ENCODE results near the gene KIF17.
"Not testable (repeated sequence)": the region's sequence is repeated elsewhere in the genome, so short reads cannot be mapped to it uniquely, and the experiment has no call there.

KIF17 gene

DNA sequence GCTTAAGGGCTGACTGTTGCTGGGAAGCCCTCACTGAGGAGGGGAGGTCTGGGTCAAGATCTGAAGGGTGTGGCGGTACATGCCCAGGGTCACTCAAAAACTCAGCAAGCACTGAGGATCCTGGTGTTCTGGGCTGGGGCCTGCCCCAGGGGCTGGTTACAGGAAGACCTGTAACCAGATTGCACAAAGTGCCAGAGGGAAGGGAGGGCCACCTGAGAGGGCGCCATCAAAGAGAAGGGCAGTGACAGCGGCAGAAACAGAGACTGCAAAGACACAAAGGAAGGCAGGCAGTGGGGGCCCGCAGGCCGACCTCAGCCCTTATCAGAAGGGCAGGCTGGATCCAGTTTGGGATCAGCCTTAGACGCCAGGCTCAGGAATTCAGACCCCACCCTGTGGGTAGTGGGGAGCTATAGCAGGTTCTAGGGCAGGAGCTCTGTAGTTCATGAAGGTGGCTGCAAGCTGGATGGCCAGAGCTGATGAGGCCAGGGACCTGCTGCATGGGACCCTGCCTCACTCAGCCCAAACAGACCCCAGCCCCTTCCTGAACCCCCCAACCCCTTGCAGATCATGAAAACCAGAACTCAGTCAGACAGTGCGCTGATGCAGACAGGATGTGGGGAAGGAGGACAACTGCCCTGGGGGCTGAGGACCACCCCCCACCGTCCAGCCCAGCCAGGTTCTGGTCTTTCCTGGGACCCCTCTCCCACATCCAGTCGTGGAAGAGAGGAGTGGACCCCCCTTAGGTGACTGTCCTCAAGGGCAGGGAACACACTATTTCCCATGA, 10.8 kb upstream of the KIF17 start:
- in situ Hi-C loops (cut with MboI; ENCODE audit: low sequenced_read_pairs) = no loop called here

DNA sequence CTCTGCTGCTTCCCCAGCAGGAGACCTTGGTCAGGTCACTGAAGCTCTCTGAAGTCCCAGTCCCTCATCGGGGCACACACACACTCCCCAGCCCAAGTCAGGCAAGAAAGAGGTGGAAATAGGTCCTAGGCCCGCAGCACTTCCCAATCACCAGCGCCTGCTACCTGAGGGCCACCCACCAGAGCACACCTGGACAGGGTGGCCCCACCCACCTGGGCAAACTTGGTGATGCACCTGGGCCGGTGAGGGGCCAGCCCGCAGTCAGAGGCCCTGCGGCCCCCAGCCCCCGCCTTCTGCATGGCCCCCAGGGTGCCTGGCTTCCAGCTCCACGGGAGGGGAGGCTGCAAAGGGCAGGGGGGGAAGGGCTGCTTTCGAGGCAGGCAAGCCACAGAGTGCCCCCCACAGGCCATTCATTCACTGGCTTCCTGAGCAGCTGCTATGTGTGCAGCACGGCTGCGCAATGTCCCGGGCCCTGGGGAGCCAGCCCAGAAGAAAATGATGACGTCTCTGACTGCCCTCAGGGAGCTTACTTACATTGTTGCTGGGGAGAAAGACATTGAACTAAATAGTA, 10.0 kb upstream of the KIF17 start:
- in situ Hi-C loops (cut with MboI; ENCODE audit: low sequenced_read_pairs) = no loop called here

DNA sequence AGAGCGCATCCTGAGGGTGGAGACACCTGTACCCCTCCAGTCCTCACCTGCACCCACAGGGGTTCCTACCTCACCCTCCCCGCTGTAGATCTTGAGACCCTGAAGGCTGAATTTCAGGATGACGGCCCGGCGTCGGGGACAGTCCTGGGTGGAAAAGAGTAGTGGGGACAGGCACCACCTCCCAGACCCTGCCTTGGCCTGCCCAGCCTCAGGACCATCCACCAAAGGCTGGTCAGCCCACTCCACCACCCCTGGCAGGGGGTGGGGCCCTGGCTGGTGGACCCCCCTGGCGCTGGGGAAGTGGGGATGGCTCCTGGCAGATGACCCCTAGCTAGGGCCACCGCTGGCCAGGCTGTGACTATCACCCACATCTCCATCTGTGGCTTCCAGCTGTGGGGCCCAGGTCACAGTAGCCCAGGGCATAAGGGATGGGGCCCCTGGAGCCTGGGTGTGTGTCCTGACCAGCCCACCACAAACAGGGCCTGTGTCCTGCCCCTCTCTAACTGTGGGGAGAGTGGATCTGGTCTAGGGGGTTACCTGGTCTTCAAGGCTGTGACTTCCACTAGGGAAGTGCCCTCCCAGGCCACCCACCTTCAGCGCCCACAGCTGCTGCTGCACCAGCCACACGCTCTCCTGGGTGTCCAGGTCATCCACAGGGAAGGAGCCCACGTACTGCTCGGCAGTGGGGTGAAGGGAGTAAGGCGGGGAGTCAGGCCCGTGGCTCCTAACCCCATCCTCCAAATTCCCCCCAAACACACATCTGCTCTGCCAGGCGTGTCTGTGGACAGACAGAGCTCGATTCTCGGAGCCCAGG, 9.3 kb upstream of the KIF17 start:
- in situ Hi-C loops (cut with MboI; ENCODE audit: low sequenced_read_pairs) = no loop called here

DNA sequence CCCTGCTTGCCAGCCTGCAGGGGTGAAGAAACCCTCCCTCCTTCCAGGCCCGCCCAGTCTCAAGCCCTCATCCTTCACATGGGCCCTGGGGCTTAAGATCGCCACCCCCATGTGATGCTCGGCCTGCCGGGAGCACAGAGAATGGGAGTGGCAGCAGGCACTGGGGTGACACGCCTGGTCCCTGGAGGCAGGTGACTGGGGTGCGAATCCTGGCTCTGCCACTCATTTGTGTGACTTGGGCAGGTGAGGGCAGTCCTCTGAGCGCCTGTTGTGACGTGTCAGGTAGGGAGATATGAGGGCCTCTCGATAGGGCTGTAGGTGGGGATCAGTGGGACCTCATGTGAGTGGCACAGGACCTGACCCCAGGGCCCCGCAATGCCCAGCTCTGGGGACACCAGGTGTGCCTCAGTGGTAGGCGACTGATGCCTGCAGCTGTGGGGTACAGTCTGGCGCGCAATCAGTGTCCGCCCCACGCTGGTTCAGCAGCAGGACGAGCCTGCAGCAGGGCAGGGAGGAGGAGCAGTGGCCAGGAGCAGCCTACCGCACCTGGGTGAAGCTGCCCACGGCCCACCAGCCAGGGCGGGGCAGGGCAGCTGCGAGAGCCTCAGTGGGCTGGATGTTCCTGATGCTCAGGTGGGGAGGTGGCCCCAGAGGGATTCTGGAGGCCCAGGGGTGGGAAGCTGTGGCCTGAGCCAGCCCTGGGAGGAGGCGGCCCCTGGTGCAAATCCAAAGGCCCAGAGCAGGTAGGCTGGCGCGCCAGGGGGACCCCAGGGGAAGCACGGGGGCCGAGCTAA, 8.5 kb upstream of the KIF17 start:
- in situ Hi-C loops (cut with MboI; ENCODE audit: low sequenced_read_pairs) = no loop called here

DNA sequence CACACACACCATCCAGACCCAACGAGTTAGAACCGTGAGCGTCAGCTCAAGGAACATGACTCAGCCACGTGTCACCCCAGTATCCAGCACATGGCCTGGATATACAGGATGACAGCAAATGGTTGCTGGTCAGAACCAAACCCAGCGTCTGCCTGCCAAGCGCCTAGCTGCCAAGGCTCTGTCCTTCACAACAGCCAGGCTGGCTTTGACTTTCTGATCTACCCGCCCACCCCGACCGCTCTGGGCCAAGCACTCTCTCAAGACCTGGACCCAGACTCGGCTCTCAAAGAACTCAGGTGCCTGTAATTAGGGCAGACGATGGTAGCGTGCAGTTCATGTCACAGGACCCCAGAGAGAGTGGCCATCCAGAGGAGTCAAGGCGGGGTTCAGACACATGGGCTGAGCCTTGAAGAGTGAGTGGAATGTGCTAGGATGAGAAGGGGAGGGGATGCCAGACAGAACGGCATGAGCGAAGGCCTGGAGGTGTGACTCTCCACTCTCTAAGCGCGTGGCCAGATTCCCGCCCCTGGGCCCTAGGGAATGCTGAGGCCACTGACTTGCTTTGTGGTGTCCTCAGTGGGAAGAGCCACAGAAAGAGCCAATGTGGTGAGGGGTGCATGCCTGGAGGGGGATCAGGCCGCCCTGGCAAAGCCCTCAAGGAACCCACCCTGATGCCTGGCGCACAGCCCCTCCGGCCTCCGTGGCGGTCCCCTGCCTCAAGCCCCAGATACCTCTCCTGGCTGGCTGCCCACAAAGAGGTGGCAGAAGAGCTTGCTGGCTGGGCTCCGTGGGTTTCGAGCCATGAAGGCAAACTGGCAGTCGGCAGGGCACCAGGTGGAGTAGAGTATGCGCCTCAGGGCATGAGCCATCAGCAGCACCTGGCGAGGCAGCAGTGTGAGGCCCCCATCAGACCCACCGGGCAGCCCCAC, 7.6 kb upstream of the KIF17 start:
- in situ Hi-C loops (cut with MboI; ENCODE audit: low sequenced_read_pairs) = no loop called here

DNA sequence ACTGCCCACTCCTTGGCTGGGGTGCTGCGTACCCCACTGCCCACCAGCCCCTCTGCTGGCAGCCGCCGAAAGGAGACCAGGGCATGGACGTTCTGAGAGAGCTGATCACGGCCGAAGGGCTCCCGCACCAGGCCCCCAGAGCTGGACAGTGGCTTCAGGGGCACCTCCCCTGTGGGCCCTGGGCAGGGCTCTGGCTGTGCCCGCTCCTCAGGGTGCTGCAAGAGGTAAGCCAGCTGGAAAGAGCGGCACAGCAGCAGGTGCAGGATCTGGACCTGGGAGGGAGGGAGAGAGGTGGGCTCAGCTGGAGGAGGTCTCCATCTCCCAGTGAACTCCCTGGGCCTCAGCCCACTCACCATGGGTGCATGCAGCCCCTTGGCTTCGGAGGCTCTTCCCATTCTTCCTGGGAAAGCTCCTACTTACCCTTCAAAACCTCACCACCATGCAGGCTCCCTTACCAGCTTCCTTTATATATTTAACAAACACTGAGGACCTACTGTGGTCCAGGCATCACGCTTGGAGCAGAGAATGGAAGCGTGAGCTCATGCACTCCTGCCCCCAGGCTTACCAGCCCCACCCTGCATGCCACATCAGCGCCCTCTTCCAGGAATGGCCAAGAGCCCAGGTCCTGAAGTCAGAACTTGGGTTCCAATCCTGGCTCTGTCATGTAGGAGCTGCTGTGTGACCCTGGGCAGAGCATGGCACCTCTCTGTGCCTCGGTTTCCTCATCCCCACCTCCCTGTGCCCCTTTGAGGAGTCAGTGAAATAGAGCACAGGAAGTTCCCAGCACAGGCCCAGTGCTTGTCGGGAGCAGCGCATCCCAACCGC, 6.8 kb upstream of the KIF17 start:
- in situ Hi-C loops (cut with MboI; ENCODE audit: low sequenced_read_pairs) = no loop called here

DNA sequence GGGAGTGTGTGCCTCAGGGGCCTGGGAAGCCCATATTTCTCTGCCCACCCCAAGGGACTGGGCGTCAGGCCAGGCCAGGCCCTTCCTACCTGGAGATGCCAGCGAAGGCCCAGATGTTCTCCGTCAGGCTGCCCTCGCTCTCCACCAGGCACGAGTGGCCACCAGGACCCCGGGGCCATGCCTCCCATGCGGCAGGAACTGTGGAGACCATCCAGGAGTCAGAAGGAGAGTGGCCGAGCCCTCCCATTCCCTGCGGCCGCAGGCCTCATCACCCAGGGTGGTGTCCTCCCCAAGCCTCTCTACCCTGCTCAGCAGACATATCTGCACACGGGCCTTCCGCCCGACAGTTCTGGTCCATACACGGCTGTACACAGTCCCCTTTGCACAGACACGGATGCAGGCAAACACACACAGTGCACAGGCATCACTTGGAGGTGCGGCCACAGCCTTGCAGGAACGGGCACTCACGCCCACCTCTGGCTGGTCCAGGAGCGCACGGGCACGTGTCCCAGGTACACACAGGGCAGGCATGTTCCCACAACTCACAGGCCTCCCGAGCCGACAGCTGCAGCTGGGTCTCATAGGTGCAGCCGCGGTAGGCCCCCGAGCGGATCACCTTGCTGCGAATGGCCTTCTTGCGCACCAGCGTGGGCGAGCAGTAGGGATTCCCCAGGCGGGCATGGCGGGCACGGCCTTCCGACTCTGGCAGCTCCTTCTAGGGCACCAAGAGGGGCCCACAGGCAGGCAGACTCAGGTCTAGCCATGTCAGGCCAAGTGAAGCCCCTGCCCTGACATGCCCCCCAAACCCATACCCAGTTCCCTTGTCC, 5.9 kb upstream of the KIF17 start:
- in situ Hi-C loops (cut with MboI; ENCODE audit: low sequenced_read_pairs) = no loop called here

DNA sequence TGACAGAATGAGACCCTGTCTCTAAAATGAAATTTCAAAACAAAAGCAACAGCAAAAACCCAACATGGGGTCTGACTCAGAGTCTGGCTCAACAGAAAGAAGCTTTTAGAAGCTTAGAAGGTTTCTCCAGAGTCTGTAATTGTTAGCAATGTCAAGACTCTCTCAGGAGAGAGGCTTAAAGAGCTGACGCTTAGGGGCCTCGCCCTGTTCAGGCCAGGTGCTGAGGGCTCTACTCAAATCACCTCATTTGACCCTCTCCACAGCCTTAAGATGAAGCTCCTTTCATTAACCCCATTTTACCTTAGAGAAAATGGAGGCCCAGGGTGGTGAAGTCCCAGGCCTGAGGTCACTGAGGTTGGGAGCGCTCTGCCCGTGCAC, 5.3 kb upstream of the KIF17 start:
- in situ Hi-C loops (cut with MboI; ENCODE audit: low sequenced_read_pairs) = no loop called here

DNA sequence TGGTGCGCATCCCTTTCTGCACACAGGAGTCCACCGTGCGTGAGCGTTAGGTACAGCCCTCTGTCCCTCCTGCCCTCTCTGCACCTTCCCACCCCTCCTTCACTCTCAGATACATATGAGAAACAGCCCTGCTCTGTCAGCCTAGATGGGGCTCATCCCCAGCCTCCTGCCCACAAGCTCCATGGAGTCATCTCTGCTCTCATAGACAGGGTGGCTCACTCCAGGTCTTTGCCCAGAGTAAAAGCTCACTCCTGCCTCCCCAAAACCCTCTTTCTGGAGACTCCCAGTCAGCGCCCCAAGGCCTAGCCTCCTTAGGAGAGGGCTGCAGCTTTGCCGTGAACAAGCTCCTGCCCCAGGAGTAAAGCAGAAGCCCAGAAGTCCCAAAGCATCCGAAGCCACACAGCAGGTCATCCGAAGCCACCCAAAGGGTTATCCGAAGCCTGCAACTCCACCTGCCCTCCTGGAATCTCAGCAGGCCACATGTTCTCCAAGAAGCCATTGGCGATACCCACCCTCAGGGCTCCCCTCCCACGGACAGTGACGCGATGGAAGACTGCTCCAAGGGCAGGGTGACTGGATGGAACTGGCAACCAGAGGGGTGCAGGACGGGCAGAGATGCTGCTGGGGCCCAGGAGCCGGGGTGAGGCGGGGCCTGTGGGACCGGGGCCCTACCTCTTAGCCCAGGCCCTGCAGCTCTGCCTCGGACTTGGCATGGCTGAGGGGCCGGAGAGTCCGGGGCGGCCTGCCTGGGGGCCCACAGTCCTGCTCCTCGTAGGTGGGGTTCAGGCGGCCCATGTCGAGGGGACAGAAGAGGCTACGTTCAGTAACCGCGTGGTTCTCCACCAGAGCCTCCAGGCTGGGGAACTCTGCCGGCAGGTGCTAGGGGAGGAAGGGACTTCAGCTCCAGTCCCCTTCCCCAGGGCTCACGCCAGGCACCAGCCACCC, 3.6 kb upstream of the KIF17 start:
- in situ Hi-C loops (cut with MboI; ENCODE audit: low sequenced_read_pairs) = no loop called here

DNA sequence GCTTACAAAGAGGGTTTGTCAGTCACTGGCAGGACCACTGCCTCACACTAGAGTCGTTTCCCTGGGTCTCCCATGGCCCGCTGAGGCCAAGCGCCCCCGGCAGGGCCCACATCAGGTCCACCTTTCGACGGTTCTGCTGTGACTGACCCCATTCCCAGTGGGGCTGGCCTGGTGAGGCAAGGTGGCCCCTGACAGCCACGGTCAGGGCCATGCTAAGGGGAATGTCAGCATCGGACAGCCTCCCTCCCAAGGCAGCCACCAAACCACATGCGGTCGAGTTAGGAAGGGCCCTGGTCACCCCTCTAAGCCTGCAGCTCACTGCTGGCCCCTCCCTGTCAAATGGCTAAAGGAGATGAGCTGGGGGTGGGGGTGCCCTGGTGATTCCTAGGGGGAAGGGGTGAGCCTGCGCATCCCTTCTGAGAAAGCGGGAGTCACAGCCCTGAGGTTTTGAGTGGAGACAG, 2.9 kb upstream of the KIF17 start:
- in situ Hi-C loops (cut with MboI; ENCODE audit: low sequenced_read_pairs) = no loop called here

DNA sequence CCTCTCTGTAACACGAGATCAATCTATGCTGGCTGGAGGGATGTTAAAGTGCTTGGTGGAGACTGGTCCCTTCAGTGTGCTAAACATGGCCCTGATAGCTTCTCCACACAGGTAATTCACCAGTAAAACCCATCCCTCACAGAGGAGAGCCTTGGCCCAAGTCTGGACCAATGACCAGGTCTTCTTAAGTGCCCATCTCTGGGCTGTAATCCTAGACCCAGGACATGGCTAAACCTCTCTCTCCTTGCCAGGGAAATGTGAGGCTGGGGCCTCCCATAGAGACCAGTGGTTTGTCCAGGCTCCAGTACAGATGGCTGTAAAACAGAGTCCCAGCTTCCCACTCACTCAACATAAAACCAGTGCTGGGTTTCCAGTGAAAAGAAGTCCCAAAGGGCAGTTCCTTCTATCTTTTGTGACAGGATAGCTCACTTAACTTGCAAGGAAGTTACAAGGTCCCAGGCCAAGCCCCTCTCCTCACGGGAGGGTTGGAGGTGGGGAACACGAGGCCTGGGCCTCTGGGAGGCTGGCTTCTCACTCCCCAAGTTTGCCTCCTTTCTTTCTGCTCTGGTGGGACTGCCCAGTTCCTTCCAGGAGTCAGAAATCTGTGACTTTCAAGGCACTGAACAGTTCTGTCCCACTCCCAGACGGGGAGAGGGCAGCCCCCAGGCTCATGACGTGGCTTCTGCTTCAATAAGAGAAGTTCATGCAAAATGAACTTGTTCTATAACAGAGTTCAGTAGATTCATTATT, 2.2 kb upstream of the KIF17 start:
- in situ Hi-C loops (cut with MboI; ENCODE audit: low sequenced_read_pairs) = no loop called here

DNA sequence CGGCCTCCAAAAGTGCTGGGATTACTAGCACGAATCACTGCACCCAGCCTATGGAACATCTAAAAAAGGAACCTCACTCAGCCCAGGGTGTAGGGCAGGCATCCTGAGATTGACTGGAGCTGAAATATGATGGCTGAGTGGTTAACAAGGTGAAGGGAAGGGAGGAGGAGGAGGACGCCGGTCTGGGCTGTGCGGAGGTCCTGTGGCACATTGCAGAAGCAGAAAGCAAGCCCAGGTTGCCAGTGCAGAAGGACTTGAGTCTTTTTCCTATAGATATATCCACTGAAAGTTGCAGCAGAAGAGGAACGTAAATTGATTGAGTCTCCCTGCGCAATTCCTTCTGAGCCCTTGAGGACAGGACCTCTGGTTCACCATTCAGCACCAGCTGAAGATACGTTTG, 1.5 kb upstream of the KIF17 start:
- in situ Hi-C loops (cut with MboI; ENCODE audit: low sequenced_read_pairs) = no loop called here

DNA sequence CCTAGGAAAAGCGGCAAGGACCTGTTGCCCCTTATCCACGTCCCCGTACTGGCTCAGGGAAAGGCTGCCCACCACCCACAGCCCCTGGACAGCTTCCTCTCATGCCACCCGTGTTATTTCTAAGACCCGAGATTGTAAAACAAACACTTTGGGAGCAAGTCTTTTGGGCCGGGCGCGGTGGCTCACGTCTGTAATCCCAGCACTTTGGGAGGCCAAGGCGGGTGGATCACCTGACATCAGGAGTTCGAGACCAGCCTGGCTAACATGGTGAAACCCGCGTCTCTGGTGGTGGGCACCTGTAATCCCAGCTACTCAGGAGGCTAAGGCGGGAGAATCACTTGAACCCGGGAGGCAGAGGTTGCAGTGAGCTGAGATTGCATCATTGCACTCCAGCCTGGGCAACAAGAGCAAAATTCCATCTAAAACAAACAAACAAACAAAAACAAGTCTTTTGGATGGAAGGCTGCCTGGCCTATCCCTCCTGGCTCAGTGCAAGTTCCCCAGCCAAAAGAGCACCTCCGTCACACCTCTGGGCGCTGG, 606 bp upstream of the KIF17 start:
- in situ Hi-C loops (cut with MboI; ENCODE audit: low sequenced_read_pairs) = not testable (repeated sequence)

DNA sequence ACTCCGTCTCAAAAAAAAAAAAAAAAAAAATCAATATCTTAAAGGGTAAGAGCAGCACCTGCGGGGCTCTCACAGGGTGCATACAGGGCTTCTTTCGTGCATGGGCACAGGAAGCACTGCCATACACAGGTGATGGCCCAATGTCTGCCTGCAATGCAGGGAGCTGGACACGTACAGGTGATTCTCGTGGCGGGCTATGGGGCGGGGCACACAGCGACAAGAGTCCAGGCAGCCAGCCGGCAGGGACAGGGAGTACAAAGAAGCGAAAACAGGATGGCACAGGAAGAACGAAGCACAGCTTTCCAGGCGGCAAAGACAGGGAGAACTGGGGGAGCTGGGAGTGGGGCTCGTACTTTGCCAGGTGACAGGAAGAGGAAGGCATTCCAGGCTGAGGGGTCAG, 1.6 kb downstream of the KIF17 start:
- in situ Hi-C loops (cut with MboI; ENCODE audit: low sequenced_read_pairs) = no loop called here

DNA sequence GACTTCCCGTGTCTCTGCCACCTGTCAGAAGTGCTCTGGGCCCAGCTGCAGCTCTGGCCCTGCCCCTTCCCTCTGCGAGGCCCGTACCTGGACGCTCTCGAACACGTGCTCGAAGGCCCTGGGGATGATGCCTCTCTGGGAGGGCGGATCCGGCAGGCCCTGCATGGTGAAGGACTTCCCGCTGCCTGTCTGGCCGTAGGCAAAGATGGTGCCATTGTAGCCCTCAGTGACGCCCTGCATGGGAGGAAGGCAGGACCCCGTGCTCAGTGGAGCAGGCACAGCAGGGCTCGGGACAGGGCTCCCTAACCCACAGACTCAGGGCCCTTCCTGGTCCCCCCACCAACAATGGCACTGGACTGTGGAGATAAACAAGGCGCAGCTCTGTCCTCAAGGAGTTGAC, 2.4 kb downstream of the KIF17 start:
- in situ Hi-C loops (cut with MboI; ENCODE audit: low sequenced_read_pairs) = no loop called here

DNA sequence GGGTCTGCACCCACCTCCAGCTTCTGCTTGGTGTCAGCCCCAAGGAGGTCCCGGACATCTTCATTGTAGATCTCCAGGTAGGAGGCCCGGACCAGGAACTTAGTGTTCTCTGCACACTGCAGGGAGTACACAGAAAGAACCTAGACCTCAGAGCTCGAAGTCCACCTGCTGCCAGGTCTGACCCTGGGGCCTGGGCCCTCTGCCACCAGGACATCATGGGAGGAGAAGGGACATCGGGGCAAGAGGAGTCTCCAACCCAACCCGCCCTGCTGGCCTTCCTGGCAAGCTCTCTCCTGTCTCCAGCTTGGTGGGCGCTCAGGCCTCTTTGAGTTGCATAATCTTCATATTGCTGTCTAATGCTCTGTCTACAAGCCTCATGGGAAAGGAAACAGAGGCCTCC, 4.4 kb downstream of the KIF17 start:
- in situ Hi-C loops (cut with MboI; ENCODE audit: low sequenced_read_pairs) = no loop called here
